ENCODE results near the gene PTPRN2.

The PTPRN2 gene

DNA sequence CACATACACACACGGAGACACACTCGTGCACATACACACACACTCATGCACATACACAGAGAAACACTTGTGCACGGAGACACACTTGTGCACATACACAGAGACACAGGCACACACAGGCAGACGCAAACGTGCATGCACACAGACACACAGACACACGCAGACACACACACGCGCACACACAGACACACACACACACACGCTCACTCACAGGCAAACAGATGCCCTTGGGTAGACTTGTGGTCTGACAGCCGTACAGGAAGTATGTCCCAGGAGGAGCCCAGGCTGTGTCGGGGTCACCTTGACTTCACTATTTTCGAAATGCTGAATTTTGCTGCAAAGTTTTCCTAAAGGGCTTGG is 712.8 kb downstream of the PTPRN2 start:
- DNase-seq (ENCODE audit: low spot score), result no peak
- TF ChIP-seq CTCF (IDR thresholded peaks at IDR 0.05; ENCODE audit: extremely low read depth, insufficient read depth, missing control alignments), result no peak
- in situ Hi-C loops (cut with MboI; ENCODE audit: low pct_unique_long_range_greater_than_20kb, low sequenced_read_pairs, unreplicated experiment), result no loop called here

- no peak for DNase-seq (ENCODE audit: low spot score)
- no peak for TF ChIP-seq CTCF (IDR thresholded peaks at IDR 0.05; ENCODE audit: extremely low read depth, insufficient read depth, missing control alignments)
- in situ Hi-C loops (cut with MboI; ENCODE audit: low pct_unique_long_range_greater_than_20kb, low sequenced_read_pairs, unreplicated experiment), result no loop called here
Observed at GRCh38 chr7:157874208-157874816, 713.3 kb downstream of the PTPRN2 start.

DNA sequence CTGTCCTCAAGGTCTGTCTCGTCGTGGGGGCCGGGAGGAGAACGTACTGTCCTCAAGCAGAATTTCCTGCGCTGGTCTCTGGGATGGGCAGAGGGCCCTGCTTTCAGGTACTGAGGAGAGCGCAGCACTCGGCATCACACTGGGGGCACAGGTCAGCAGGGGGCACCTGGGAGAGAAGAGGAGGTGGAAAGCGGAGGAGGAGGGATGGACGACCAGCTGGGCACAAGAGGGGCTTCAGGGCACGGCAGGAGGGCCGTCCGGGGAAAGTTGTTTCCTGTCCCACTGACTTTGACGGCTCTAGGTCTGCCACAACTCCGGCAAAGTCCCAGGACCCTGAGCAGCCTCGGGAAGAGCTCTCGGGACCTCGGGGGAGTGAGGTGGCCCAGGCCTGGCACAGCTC is 714.0 kb downstream of the PTPRN2 start:
- no peak for TF ChIP-seq CTCF (IDR thresholded peaks at IDR 0.05; ENCODE audit: extremely low read depth, insufficient read depth, missing control alignments)
- no peak for DNase-seq (ENCODE audit: low spot score)
- in situ Hi-C loops (cut with MboI; ENCODE audit: low pct_unique_long_range_greater_than_20kb, low sequenced_read_pairs, unreplicated experiment), result no loop called here

DNA sequence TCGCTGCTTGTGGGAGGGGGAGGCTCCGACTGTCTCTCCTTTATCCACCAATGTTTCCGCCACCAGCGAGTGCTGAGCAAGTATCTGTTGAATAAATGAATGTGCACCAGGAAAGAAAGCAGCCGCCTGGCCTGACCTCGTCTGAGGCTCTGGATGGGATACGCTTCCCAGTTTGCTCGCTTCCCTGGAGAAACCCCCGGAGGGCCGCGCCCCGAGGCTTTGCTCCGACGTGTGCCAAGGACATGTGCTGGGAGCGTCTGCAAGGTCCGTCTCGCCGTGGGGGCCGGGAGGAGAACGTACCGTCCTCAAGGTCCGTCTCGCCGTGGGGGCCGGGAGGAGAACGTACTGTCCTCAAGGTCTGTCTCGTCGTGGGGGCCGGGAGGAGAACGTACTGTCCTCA is 714.4 kb downstream of the PTPRN2 start:
- in situ Hi-C loops (cut with MboI; ENCODE audit: low pct_unique_long_range_greater_than_20kb, low sequenced_read_pairs, unreplicated experiment), result no loop called here
- DNase-seq (ENCODE audit: low spot score), result no peak
- TF ChIP-seq CTCF (IDR thresholded peaks at IDR 0.05; ENCODE audit: extremely low read depth, insufficient read depth, missing control alignments), result no peak

GRCh38 chr7:157872447-157872846 is 715.2 kb downstream of the PTPRN2 start:
- TF ChIP-seq CTCF (IDR thresholded peaks at IDR 0.05; ENCODE audit: extremely low read depth, insufficient read depth, missing control alignments), result no peak
- no peak for DNase-seq (ENCODE audit: low spot score)
- in situ Hi-C loops (cut with MboI; ENCODE audit: low pct_unique_long_range_greater_than_20kb, low sequenced_read_pairs, unreplicated experiment), result no loop called here

DNA sequence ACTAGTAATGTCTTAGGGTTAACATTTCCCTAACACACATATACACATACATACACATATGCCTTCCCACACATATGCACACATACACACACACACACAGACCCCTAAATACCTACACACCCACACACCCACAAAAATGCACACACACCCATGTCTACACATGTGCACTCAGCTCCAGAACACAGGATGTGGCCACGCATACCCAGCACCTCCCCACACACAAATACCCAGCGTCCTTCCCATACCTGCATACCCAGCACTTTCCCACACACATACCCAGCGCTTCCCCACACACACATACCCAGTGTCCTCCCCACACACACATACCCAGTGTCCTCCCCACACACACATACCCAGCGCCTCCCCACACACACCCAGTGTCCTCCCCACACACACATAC is 715.9 kb downstream of the PTPRN2 start:
- in situ Hi-C loops (cut with MboI; ENCODE audit: low pct_unique_long_range_greater_than_20kb, low sequenced_read_pairs, unreplicated experiment), result no loop called here
- no peak for DNase-seq (ENCODE audit: low spot score)
- no peak for TF ChIP-seq CTCF (IDR thresholded peaks at IDR 0.05; ENCODE audit: extremely low read depth, insufficient read depth, missing control alignments)
